Measurements from ENCODE around the gene TRIM71.

TRIM71 gene

GRCh38 chr3:32866533-32866932, 48.7 kb downstream of the TRIM71 start:
- DNase-seq (ENCODE audit: low read depth in 3 of 3): no peak

- no peak for DNase-seq (ENCODE audit: low read depth in 3 of 3)
These were observed 50.2 kb downstream of the TRIM71 start for GRCh38 chr3:32867954-32868353.

GRCh38 chr3:32868719-32869512, 51.1 kb downstream of the TRIM71 start:
- no peak for DNase-seq (ENCODE audit: low read depth in 3 of 3)

GRCh38 chr3:32869513-32870047, 51.8 kb downstream of the TRIM71 start:
- DNase-seq (ENCODE audit: low read depth in 3 of 3): no peak

- DNase-seq (ENCODE audit: low read depth in 3 of 3): no peak
These were observed 52.7 kb downstream of the TRIM71 start for GRCh38 chr3:32870373-32871095.

- DNase-seq (ENCODE audit: low read depth in 3 of 3): no peak
These were observed 53.5 kb downstream of the TRIM71 start for GRCh38 chr3:32871273-32871672.

- no peak for DNase-seq (ENCODE audit: low read depth in 3 of 3)
These were observed 54.9 kb downstream of the TRIM71 start for GRCh38 chr3:32872487-32873382.

GRCh38 chr3:32873531-32874130, 55.8 kb downstream of the TRIM71 start:
- no peak for DNase-seq (ENCODE audit: low read depth in 3 of 3)

- no peak for DNase-seq (ENCODE audit: low read depth in 3 of 3)
These were observed 59.1 kb downstream of the TRIM71 start for GRCh38 chr3:32876920-32877319.

- no peak for DNase-seq (ENCODE audit: low read depth in 3 of 3)
These were observed 59.8 kb downstream of the TRIM71 start for GRCh38 chr3:32877598-32877997.

GRCh38 chr3:32880225-32880624, 62.4 kb downstream of the TRIM71 start:
- DNase-seq (ENCODE audit: low read depth in 3 of 3): no peak

- no peak for DNase-seq (ENCODE audit: low read depth in 3 of 3)
These were observed 63.8 kb downstream of the TRIM71 start for GRCh38 chr3:32881624-32882023.

- DNase-seq (ENCODE audit: low read depth in 3 of 3): no peak
These were observed 64.4 kb downstream of the TRIM71 start for GRCh38 chr3:32882189-32882588.

GRCh38 chr3:32882603-32883025, 64.8 kb downstream of the TRIM71 start:
- DNase-seq (ENCODE audit: low read depth in 3 of 3): no peak

- no peak for DNase-seq (ENCODE audit: low read depth in 3 of 3)
These were observed 66.0 kb downstream of the TRIM71 start for GRCh38 chr3:32883817-32884216.

- no peak for DNase-seq (ENCODE audit: low read depth in 3 of 3)
These were observed 66.8 kb downstream of the TRIM71 start for GRCh38 chr3:32884591-32884990.

- no peak for DNase-seq (ENCODE audit: low read depth in 3 of 3)
These were observed 67.6 kb downstream of the TRIM71 start for GRCh38 chr3:32885283-32885901.

- no peak for DNase-seq (ENCODE audit: low read depth in 3 of 3)
These were observed 68.5 kb downstream of the TRIM71 start for GRCh38 chr3:32886296-32886695.

GRCh38 chr3:32886911-32887310, 69.1 kb downstream of the TRIM71 start:
- no peak for DNase-seq (ENCODE audit: low read depth in 3 of 3)

- no peak for DNase-seq (ENCODE audit: low read depth in 3 of 3)
These were observed 70.9 kb downstream of the TRIM71 start for GRCh38 chr3:32888739-32889138.

All from stimulated activated CD4-positive, alpha-beta T cell treated with anti-CD3 and anti-CD28 coated beads, TNF-alpha, amount 100 ng/mL, for 24 hours (primary cell).